ENCODE data around the gene LIF. TPM values are rescaled to one million over a fixed set of nuclear protein-coding genes. Genes with fewer than 3 reads are reported as not detected.

LIF gene
- total RNA-seq, 1 experiment from 2014 or later: 34.4 TPM

DNA sequence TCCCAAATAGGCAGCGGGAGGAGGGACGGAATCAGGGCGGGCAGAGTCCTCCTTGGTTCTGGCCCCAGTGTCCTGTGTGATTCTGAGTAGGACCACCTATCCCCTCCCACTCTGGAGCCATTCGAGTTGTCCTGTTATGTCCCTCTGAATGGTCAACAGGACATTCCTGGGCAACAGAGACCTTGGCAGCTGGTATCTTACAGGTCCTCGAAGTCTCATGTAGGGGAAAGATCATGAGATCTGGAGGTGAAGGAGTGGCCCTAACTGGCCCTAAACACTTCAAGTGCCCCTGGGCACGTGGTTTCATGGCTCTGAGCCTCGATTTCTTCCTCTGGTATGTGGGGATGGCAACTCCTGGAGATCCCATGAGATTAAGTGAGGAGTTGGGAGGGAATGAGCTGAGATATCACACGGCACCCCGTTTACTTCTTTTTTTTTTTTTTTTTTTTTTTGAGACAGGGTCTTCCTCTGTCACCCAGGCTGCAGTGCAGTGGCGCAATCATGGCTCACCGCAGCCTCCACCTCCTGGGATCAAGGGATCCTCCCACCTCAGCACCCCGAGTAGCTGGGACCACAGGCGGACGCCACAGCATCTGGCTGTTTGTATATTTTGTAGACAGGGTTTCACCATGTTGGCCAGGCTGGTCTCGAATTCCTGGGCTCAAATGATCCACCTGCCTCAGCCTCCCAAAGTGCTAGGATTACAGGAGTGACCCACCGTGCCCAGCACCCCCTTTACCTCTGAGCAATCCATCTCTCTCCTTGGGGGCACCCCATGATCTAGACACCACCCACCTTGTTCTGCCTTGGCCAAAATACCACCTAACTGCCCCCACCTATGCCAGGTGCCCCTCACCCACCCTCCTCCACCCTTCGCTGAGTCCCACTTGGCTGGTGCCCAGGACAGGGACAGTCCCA is 6.8 kb downstream of the LIF start:
- peak; percentile 57 for TF ChIP-seq POLR2AphosphoS5 (IDR thresholded peaks at IDR 0.05; ENCODE audit: low read depth, low read length)
- TF ChIP-seq, protein P1, sequence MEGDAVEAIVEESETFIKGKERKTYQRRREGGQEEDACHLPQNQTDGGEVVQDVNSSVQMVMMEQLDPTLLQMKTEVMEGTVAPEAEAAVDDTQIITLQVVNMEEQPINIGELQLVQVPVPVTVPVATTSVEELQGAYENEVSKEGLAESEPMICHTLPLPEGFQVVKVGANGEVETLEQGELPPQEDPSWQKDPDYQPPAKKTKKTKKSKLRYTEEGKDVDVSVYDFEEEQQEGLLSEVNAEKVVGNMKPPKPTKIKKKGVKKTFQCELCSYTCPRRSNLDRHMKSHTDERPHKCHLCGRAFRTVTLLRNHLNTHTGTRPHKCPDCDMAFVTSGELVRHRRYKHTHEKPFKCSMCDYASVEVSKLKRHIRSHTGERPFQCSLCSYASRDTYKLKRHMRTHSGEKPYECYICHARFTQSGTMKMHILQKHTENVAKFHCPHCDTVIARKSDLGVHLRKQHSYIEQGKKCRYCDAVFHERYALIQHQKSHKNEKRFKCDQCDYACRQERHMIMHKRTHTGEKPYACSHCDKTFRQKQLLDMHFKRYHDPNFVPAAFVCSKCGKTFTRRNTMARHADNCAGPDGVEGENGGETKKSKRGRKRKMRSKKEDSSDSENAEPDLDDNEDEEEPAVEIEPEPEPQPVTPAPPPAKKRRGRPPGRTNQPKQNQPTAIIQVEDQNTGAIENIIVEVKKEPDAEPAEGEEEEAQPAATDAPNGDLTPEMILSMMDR (IDR thresholded peaks at IDR 0.05): no peak
- H3K27ac ChIP-seq (ENCODE audit: low read length): peak overlapping the region; percentile 95
- no peaks in the 10 kb centered on the region for H3K27me3 ChIP-seq (ENCODE audit: control insufficient read depth, insufficient read depth, low read length)
- peaks cover 85% of the 10 kb centered on the region for H3K4me1 ChIP-seq (ENCODE audit: control insufficient read depth, insufficient read depth, low read length)
- BruUV-seq (replicated peaks): no TSS peak
- intact Hi-C loops (cut with micrococcal nuclease; ENCODE audit: unreplicated experiment) (loop anchor here (5.0 kb wide), 1 partner anchor 132 kb away; no protein-coding TSS in a partner anchor), in situ Hi-C loops (cut with HindIII; ENCODE audit: low pct_unique_long_range_greater_than_20kb, low sequenced_read_pairs) (no loop called here)
- no peak for ATAC-seq
- POLR2A ChIA-PET: interaction anchor here (0.6 kb wide), 1 partner anchor 27 kb away, joined by 3 read pairs; no protein-coding TSS in a partner anchor
- H3K4me3 ChIP-seq (ENCODE audit: low read depth in 2 of 2, low read length in 2 of 2): no peak overlapping the region
- H3K36me3 ChIP-seq (ENCODE audit: control insufficient read depth, insufficient read depth, low read length): no peaks in the 10 kb centered on the region; the same call in 1 of the 2 replicates
- no peaks in the 10 kb centered on the region for H3K9me3 ChIP-seq (ENCODE audit: control insufficient read depth, insufficient read depth, low read depth, low read length)
- no peak for DNase-seq (ENCODE audit: low read depth, low spot score)
- CTCF ChIA-PET: no interaction called here

DNA sequence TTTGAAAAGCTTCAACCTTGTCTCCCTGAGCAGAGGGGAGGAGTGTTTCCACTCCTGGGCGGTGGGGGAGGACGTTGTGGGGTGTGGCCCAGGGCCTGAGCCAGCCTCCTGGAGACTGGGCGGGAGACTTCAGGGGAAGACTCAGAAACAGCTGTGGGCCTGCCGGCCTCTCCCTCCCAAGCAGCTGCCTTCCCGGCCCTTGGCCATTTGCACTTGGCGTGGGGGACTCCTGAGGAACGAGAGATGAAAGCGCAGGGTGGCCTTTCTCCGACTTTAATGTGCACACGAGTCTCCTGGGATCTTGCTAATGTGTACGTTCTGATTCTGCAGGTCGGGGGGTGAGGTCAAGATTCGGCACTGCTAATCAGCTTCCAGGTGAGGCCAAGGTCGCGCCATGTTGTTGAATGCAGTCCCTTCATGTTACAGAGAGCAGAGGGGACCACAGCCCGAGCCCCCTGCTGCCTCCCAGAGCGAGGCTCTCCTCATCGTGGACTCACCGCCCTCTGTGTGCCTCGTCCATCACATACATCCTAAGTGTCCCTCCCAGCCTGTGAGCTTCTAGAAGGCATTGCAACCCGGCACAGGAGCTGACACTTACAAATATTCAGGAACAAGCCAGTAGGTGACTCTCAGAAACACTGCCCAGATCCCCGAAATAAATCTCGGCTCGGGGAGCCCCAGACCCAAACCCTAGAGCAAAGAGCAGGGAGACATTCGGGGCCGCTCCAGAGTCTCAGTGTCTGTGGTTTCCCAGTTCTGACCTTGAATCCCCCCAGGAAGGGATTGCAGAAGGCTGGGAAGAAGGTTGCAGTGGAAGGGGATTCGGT is 7.7 kb downstream of the LIF start:
- ATAC-seq: peak; percentile 71
- intact Hi-C loops (cut with micrococcal nuclease; ENCODE audit: unreplicated experiment): no loop called here
- TF ChIP-seq SIN3A (IDR thresholded peaks at IDR 0.05; ENCODE audit: borderline replicate concordance, insufficient read depth, low read depth, low read length) (no peak), TCF7L2 (IDR thresholded peaks at IDR 0.05; ENCODE audit: low read depth, low read length) (peak; percentile 68)
- no peak overlapping the region for H3K4me3 ChIP-seq (ENCODE audit: low read depth in 2 of 2, low read length in 2 of 2)
- ChIA-PET POLR2A (interaction anchor here (0.5 to 0.6 kb wide), 2 partner anchors 21 to 26 kb away, joined by 3 read pairs; no protein-coding TSS in a partner anchor), CTCF (no interaction called here)
- in situ Hi-C loops (cut with HindIII; ENCODE audit: low pct_unique_long_range_greater_than_20kb, low sequenced_read_pairs): no loop called here
- no peak for DNase-seq (ENCODE audit: low read depth, low spot score)
- H3K27ac ChIP-seq (ENCODE audit: low read length): peak overlapping the region; percentile 95
- H3K4me1 ChIP-seq (ENCODE audit: control insufficient read depth, insufficient read depth, low read length): peaks cover 86% of the 10 kb centered on the region
- BruUV-seq (replicated peaks): no TSS peak
- H3K36me3 ChIP-seq (ENCODE audit: control insufficient read depth, insufficient read depth, low read length): no peaks in the 10 kb centered on the region
- no peaks in the 10 kb centered on the region for H3K27me3 ChIP-seq (ENCODE audit: control insufficient read depth, insufficient read depth, low read length)
- H3K9me3 ChIP-seq (ENCODE audit: control insufficient read depth, insufficient read depth, low read depth, low read length): no peaks in the 10 kb centered on the region

DNA sequence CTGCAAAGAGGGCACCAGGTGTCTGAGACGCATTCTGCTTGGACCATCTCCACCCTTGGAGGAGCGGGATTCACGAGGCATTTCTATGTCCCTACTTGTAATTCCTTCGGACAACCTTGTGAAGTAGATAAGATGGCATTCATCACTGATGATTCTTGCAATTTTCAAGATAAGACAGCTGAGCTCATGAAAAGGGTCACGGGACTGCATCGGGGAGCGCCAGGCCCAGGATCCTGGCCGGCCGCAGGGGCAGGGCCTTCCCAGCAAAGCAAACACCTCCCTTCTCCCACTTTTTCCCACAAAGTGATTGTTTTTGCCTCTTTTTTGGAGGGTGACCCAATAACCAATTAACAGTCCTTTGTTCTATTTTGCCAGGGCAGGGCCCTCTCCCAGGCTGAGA is 8.4 kb downstream of the LIF start:
- no peaks in the 10 kb centered on the region for H3K36me3 ChIP-seq (ENCODE audit: control insufficient read depth, insufficient read depth, low read length)
- H3K9me3 ChIP-seq (ENCODE audit: control insufficient read depth, insufficient read depth, low read depth, low read length): no peaks in the 10 kb centered on the region
- peaks cover 89% of the 10 kb centered on the region for H3K4me1 ChIP-seq (ENCODE audit: control insufficient read depth, insufficient read depth, low read length)
- DNase-seq (ENCODE audit: low read depth, low spot score) (no peak), ATAC-seq (no peak)
- BruUV-seq (replicated peaks): no TSS peak
- in situ Hi-C loops (cut with HindIII; ENCODE audit: low pct_unique_long_range_greater_than_20kb, low sequenced_read_pairs) (no loop called here), intact Hi-C loops (cut with micrococcal nuclease; ENCODE audit: unreplicated experiment) (no loop called here)
- ChIA-PET CTCF (no interaction called here), POLR2A (no interaction called here)
- TF ChIP-seq, protein P1 (IDR thresholded peaks at IDR 0.05): no peak
- TF ChIP-seq SIN3A (IDR thresholded peaks at IDR 0.05; ENCODE audit: borderline replicate concordance, insufficient read depth, low read depth, low read length) (no peak), TCF7L2 (IDR thresholded peaks at IDR 0.05; ENCODE audit: low read depth, low read length) (no peak), POLR2AphosphoS5 (IDR thresholded peaks at IDR 0.05; ENCODE audit: low read depth, low read length) (no peak)
- TF ChIP-seq, protein P2, sequence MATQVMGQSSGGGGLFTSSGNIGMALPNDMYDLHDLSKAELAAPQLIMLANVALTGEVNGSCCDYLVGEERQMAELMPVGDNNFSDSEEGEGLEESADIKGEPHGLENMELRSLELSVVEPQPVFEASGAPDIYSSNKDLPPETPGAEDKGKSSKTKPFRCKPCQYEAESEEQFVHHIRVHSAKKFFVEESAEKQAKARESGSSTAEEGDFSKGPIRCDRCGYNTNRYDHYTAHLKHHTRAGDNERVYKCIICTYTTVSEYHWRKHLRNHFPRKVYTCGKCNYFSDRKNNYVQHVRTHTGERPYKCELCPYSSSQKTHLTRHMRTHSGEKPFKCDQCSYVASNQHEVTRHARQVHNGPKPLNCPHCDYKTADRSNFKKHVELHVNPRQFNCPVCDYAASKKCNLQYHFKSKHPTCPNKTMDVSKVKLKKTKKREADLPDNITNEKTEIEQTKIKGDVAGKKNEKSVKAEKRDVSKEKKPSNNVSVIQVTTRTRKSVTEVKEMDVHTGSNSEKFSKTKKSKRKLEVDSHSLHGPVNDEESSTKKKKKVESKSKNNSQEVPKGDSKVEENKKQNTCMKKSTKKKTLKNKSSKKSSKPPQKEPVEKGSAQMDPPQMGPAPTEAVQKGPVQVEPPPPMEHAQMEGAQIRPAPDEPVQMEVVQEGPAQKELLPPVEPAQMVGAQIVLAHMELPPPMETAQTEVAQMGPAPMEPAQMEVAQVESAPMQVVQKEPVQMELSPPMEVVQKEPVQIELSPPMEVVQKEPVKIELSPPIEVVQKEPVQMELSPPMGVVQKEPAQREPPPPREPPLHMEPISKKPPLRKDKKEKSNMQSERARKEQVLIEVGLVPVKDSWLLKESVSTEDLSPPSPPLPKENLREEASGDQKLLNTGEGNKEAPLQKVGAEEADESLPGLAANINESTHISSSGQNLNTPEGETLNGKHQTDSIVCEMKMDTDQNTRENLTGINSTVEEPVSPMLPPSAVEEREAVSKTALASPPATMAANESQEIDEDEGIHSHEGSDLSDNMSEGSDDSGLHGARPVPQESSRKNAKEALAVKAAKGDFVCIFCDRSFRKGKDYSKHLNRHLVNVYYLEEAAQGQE (IDR thresholded peaks at IDR 0.05; ENCODE audit: insufficient read depth in 1 of 2, low read depth in 2 of 2, low read length in 1 of 2): no peak
- H3K27me3 ChIP-seq (ENCODE audit: control insufficient read depth, insufficient read depth, low read length): no peaks in the 10 kb centered on the region
- no peak overlapping the region for H3K4me3 ChIP-seq (ENCODE audit: low read depth in 2 of 2, low read length in 2 of 2)
- H3K27ac ChIP-seq (ENCODE audit: low read length): peak overlapping the region; percentile 95

Measured in Panc1 (cell line).